Fibroblast of lung (primary cell): ENCODE data around the gene ANKRD10.

Source experiments
- CTCF ChIP-seq, 2 donors: IDR thresholded peaks in 1 of 2; conservative IDR thresholded peaks in 1 of 2; 1 replicate in 1 of 2; 2 replicates in 1 of 2; pipeline ENCODE4 v1.5.1; 2011 to 2012; ENCODE audit warnings: low read length in 2 of 2, control low read depth in 1 of 2, inconsistent platforms in 1 of 2, low read depth in 1 of 2, mild to moderate bottlenecking in 1 of 2
- EZH2 ChIP-seq: IDR thresholded peaks from 2 replicates; pipeline ENCODE4 v1.5.1; 2012; ENCODE audit warnings: low read length, control low read depth, mild to moderate bottlenecking; ENCODE audit errors: missing control alignments

DNA sequence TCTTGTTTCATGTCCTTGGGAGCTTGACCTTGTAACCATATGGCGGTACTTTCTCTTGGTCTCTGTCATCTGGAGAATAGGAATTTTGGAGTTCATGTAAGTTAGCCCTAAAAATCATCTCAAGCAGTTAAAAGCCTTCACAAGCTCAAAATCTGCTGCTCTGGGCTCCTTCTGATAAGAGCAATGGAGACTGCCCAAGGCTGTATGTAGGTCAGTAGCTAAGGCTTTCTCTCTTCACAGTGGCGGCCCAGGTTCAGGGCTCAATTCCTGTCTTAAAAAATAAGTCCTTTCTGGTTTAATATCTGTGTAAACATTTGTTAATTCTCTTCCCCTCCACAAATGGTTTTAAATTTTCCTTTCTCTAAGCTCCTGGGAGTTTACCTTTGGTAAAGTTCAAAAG lies 45.3 kb upstream of the ANKRD10 start:
- no peak for TF ChIP-seq CTCF (conservative IDR thresholded peaks at IDR 0.05 in 1 of 2, IDR thresholded peaks at IDR 0.05 in 1 of 2; ENCODE audit: low read depth in 1 of 2, low read length in 2 of 2)
- TF ChIP-seq EZH2 = no peak
